ENCODE data around the gene CRIP3.

DNA sequence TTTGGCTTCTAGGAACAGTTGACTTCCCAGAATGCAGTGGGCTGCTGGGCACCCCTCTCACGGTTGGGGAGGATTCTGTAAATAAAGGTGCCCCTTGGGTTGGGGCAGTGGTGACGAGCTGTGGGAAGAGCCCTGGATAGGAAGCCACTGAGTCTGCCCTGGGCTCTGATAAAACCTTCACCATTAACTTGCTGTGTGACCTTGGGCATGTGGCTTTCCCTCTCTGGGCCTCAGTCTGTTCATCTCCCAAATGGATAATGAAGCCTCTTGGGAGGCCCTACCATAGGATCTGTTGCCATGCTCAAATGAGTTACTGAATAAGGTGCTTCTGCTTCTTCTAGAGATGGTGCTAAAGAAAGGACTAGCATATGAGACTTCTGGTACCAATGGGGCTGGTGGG, 3.7 kb downstream of the CRIP3 start:
- no peak for TF ChIP-seq POLR2A (IDR thresholded peaks at IDR 0.05)
- TF ChIP-seq, protein P1, sequence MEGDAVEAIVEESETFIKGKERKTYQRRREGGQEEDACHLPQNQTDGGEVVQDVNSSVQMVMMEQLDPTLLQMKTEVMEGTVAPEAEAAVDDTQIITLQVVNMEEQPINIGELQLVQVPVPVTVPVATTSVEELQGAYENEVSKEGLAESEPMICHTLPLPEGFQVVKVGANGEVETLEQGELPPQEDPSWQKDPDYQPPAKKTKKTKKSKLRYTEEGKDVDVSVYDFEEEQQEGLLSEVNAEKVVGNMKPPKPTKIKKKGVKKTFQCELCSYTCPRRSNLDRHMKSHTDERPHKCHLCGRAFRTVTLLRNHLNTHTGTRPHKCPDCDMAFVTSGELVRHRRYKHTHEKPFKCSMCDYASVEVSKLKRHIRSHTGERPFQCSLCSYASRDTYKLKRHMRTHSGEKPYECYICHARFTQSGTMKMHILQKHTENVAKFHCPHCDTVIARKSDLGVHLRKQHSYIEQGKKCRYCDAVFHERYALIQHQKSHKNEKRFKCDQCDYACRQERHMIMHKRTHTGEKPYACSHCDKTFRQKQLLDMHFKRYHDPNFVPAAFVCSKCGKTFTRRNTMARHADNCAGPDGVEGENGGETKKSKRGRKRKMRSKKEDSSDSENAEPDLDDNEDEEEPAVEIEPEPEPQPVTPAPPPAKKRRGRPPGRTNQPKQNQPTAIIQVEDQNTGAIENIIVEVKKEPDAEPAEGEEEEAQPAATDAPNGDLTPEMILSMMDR (IDR thresholded peaks at IDR 0.05) = no peak
